Neural crest cell (in vitro differentiated cells): Measurements from ENCODE around the gene PDZRN3. TPM values are rescaled to one million over a fixed set of nuclear protein-coding genes. Genes with fewer than 3 reads are reported as not detected.

Experiments
- DNase-seq: peaks from one replicate; pipeline ENCODE4 v3.0.0; 2021; ENCODE audit warnings: low read depth, mixed read lengths, low spot score
- H3K27ac Mint-ChIP-seq: one replicate; pipeline ENCODE4 v1.8.0; 2021; ENCODE audit warnings: mild to moderate bottlenecking, mixed read lengths; ENCODE audit not compliant: unreplicated experiment
- H3K27me3 Mint-ChIP-seq: 2 replicates; pipeline ENCODE4 v1.8.0; 2021; ENCODE audit warnings: low read depth, mild to moderate bottlenecking, mixed read lengths
- H3K36me3 Mint-ChIP-seq: 2 replicates; pipeline ENCODE4 v1.8.0; 2021; ENCODE audit warnings: low read depth, mild to moderate bottlenecking, mixed read lengths
- H3K4me1 Mint-ChIP-seq: 2 replicates; pipeline ENCODE4 v1.8.0; 2021; ENCODE audit warnings: mixed read lengths
- H3K4me3 Mint-ChIP-seq: one replicate; pipeline ENCODE4 v1.8.0; 2021; ENCODE audit warnings: mild to moderate bottlenecking, mixed read lengths
- H3K9me3 Mint-ChIP-seq: 2 replicates; pipeline ENCODE4 v1.8.0; 2021; ENCODE audit warnings: mixed read lengths
- long read RNA-seq: library from polyadenylated mRNA; unstranded; transcript quantifications from one replicate; pipeline ENCODE4 v2.0.0, GENCODE V29; 2020
- total RNA-seq: library from RNA; stranded (reverse); gene quantifications from 2 replicates; pipeline ENCODE4 v1.2.1, GENCODE V29; 2021
- TF ChIP-seq, protein P1 (sequence below): fragments of 200-600 bp; sonication (generic); conservative IDR thresholded peaks from 2 replicates; pipeline ENCODE4 v1.5.0; 2021; ENCODE audit warnings: antibody characterized with exemption, mild to moderate bottlenecking

The PDZRN3 gene
- total RNA-seq: 11.3 and 12.2 TPM in 2 replicates
- long read RNA-seq, partial matches to known transcripts: 1 of 1 reads
- long read RNA-seq, other reads (novel, unspliced or antisense): 0 of 1 reads

DNA sequence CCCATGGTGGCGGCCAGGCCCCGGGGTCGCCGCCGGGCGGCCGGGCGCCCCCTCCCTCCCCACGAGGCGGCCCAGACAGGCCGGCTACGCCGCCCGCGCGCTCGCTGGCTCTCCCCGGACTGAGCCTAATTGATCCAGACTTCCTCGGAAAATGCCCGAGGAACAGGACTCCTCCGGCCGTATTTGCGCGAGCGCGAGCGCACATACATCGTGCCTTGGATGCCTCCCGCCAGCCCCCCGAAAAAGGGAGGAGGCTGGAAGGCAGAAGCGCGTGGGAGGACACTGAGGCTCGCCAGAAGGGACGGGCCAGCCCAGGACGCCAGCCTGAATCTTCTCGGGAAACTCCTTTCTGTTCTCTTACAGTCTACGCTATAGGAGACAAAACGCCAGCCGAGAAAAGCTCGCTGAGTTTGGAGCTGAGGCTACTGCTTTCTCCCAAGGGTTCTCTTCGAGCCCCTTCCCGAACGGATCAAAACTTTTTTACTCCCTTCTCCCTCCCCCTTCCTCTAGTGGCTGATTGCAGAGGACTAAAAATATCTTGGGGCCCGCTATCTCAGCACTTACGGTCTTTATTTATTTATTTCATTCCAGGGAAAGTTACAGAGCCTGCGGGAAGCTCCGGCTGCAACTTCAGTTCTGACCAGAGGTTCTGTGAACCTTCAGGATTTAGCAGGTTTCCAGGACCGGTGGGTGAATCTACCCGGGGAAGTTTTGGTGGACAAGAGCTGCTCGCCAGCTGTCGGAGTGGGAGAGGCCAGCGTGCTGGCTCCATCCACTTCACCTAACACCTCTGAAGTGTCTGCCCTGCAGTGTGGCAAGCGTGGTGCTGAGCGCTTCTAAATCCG lies at the start of gene PDZRN3:
Gene PDZRN3 (minus strand): TSS at position 121 of the 845 bp plus-strand sequence.
- Mint-ChIP-seq H3K36me3 (no peaks in the 10 kb centered on the region), H3K4me1 (peaks cover 48% of the 10 kb centered on the region), H3K4me3 (peak within 1 kb of the TSS; percentile 91), H3K27ac (peak within 1 kb of the TSS; percentile 68), H3K9me3 (no peaks in the 10 kb centered on the region), H3K27me3 (no peaks in the 10 kb centered on the region)
- TF ChIP-seq, protein P1, sequence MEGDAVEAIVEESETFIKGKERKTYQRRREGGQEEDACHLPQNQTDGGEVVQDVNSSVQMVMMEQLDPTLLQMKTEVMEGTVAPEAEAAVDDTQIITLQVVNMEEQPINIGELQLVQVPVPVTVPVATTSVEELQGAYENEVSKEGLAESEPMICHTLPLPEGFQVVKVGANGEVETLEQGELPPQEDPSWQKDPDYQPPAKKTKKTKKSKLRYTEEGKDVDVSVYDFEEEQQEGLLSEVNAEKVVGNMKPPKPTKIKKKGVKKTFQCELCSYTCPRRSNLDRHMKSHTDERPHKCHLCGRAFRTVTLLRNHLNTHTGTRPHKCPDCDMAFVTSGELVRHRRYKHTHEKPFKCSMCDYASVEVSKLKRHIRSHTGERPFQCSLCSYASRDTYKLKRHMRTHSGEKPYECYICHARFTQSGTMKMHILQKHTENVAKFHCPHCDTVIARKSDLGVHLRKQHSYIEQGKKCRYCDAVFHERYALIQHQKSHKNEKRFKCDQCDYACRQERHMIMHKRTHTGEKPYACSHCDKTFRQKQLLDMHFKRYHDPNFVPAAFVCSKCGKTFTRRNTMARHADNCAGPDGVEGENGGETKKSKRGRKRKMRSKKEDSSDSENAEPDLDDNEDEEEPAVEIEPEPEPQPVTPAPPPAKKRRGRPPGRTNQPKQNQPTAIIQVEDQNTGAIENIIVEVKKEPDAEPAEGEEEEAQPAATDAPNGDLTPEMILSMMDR: no peak
- DNase-seq: peak; percentile 57

DNA sequence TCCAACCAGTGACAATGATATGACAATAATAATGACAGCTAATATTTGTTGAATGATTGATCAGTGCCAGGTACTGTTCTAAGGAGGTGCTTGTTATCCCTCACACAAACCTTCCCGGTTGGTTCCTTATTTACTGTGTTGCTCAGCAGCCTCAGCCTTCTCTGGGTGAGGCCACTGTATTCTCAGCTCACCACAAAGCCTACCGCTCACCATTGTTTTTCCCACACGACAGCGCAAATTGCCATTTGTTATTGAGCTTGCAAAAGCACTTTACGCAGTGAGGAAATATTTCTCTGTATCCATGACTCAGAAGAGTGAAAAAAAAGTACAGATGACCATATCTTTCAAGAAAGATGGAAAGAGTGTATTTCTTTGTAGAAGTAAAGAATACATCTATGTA lies 49.5 kb upstream of the PDZRN3 start:
- Mint-ChIP-seq H3K27me3 (no peaks in the 10 kb centered on the region), H3K36me3 (no peaks in the 10 kb centered on the region), H3K4me3 (no peak overlapping the region), H3K4me1 (peaks cover 16% of the 10 kb centered on the region), H3K27ac (no peak overlapping the region), H3K9me3 (peaks cover 5% of the 10 kb centered on the region)
- TF ChIP-seq, protein P1: no peak
- DNase-seq: no peak

- Mint-ChIP-seq H3K4me3 (no peak overlapping the region), H3K9me3 (no peaks in the 10 kb centered on the region), H3K36me3 (no peaks in the 10 kb centered on the region), H3K27ac (no peak overlapping the region), H3K4me1 (peaks cover 13% of the 10 kb centered on the region), H3K27me3 (no peaks in the 10 kb centered on the region)
- DNase-seq: no peak
- TF ChIP-seq, protein P1: no peak
Measured at GRCh38 chr3:73669260-73669659, 44.5 kb upstream of the PDZRN3 start.

DNA sequence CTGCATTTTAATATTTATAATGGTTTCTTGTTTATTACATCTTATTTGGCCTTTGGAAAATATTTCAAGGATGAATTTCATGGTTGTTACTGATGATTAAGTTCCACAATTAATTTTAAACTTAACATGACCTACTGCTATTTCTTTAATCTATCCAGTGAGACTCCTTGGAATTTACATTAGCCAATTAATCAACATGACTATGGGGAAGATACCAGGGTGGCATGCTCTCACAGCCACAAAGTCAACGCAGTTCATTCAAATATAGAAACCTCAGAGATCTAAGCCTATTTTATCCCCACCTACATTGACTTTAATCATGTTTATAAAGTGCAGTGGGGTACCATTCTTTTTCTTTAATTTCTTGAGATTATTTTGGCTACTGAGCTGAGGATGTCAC lies 43.6 kb upstream of the PDZRN3 start:
- TF ChIP-seq, protein P1: no peak
- H3K27me3 Mint-ChIP-seq: no peaks in the 10 kb centered on the region
- H3K9me3 Mint-ChIP-seq: no peaks in the 10 kb centered on the region
- no peak overlapping the region for H3K27ac Mint-ChIP-seq
- H3K4me3 Mint-ChIP-seq: no peak overlapping the region
- DNase-seq: no peak
- H3K4me1 Mint-ChIP-seq: peaks cover 9% of the 10 kb centered on the region
- no peaks in the 10 kb centered on the region for H3K36me3 Mint-ChIP-seq

GRCh38 chr3:73667889-73668288 lies 43.1 kb upstream of the PDZRN3 start:
- Mint-ChIP-seq H3K27ac (peak overlapping the region; percentile 24), H3K4me1 (peaks cover 9% of the 10 kb centered on the region)

More at GRCh38 chr3:73667889-73668288, 43.1 kb upstream of the PDZRN3 start:
- no peak overlapping the region for H3K4me3 Mint-ChIP-seq
- no peaks in the 10 kb centered on the region for H3K36me3 Mint-ChIP-seq
- H3K9me3 Mint-ChIP-seq: no peaks in the 10 kb centered on the region
- TF ChIP-seq, protein P1: no peak
- H3K27me3 Mint-ChIP-seq: no peaks in the 10 kb centered on the region
- no peak for DNase-seq
